Epithelial cell of esophagus (primary cell): ENCODE measurements around the gene CD7.

Experiments
- DNase-seq: peaks from one replicate; pipeline ENCODE4 v3.0.0; 2010; ENCODE audit warnings: low read depth
- H3K4me3 ChIP-seq: 2 replicates; pipeline ENCODE4 v1.5.1; 2011; ENCODE audit warnings: mild to moderate bottlenecking, low read length, control low read depth
- TF ChIP-seq, protein P1 (sequence below): IDR thresholded peaks from 2 replicates; pipeline ENCODE4 v1.5.1; 2011; ENCODE audit warnings: low read depth, mild to moderate bottlenecking, low read length, control low read depth, inconsistent platforms; ENCODE audit not compliant: insufficient read depth; ENCODE audit errors: missing control alignments

The CD7 gene

DNA sequence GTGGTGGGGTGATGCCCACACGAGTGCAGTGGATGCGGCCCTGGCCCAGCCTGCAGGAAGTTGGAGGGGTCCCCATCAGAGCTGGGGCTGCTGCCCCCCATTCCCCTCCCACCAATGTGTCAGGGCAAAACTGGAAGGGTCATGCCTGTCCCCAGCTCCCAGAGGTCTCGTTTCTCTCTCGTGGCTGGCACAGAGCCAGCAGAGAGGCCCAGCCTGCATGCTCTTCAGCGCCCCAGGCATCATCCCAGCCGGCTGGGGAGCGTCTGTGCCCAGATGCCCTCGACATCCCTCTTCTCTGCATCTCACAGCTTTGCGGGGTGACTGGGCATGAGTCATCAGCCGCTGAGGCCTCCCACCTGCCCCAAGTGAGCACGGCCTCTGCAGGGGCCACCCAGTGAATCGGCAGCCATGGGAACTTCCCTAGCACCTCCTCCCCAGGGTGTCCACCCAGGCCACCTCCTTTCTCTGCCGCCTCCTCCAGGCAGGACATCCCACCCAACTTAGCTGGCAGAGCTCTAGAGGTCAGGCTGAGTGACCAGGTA, 34.1 kb downstream of the CD7 start:
- no peak overlapping the region for H3K4me3 ChIP-seq
- DNase-seq: peak; percentile 85
- TF ChIP-seq, protein P1, sequence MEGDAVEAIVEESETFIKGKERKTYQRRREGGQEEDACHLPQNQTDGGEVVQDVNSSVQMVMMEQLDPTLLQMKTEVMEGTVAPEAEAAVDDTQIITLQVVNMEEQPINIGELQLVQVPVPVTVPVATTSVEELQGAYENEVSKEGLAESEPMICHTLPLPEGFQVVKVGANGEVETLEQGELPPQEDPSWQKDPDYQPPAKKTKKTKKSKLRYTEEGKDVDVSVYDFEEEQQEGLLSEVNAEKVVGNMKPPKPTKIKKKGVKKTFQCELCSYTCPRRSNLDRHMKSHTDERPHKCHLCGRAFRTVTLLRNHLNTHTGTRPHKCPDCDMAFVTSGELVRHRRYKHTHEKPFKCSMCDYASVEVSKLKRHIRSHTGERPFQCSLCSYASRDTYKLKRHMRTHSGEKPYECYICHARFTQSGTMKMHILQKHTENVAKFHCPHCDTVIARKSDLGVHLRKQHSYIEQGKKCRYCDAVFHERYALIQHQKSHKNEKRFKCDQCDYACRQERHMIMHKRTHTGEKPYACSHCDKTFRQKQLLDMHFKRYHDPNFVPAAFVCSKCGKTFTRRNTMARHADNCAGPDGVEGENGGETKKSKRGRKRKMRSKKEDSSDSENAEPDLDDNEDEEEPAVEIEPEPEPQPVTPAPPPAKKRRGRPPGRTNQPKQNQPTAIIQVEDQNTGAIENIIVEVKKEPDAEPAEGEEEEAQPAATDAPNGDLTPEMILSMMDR: no peak

DNA sequence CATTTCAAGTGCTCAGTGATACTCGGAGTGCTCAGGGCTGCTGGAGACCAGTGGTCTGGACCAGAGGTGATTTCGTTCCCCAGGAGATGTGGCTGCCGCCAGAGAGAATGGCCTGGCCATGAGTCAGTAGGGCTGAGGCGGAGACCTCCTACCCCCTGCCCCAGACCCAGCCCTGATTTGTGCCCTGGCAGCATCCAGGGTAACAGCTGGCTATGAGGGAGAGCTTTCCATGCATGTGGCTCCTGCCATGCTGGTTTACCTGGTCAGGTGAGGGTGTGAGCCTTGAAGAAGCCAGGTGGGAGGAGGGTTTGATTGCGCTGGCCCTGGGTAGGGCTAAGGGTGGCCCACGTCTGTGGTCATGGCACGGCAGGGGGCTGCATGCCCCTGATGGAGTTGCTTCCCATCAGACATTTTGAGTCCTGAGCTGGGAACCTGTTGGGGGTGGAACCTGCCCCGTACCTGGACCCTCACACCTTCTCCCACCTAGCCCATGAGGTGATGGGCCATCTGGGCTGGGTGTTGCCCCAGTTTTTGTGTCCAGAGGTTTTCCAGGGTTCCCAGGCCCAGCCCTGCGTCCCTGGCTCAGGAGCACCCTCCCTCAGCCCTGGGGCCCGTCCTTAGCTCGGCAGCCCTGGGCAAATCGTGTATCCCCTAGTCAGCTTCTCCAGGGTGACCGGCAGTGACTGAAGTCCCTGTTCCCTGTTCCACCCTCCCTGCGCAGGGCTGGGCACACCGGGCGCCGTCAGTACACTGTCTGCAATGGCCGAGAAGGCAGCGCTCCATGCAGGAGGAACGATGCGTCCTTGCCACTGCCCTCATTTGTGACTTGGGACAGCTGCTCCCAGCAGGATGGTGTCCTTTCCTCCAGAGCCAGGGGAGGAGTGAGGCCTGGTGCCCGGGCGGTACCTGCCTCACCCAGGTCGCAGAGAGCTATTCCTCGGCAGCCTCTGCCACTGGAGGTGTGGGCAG, 34.9 kb downstream of the CD7 start:
- TF ChIP-seq, protein P1: no peak
- DNase-seq: peak; percentile 52
- H3K4me3 ChIP-seq: no peak overlapping the region

DNA sequence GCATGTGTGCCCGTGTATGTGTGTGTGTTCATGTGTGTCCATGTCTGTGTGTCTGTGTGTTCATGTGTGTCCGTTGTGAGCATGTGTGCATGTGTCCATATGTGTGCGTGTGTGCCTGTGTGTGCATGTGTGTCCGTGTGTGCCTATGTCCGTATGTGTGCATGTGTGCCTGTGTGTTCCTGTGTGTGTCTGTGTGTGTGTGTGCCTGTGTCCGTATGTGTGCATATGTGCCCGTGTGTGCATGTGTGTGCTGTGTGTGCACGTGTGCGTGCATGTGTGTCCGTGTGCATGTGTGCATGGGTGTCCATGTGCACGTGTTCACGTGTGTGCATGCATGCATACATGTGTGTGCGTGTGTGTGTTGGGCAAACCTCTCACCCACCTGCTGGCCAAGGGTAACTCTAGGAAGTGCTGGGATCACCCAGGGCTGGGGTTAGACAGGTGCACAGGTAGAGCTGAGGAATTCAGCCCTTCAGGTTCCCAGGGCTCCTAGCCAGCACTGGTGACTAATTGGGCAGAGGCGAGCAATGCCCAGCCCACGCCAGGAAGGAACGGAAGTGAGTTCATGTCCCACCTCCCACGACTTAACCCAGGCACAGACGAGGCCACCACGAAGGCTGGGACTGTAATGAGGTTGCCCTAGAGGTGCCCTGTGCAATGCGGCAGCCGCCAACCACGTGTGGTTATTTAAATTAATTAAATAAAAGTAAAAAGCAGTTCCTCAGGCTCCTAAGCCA, 35.7 kb downstream of the CD7 start:
- DNase-seq: peak; percentile 93

DNA sequence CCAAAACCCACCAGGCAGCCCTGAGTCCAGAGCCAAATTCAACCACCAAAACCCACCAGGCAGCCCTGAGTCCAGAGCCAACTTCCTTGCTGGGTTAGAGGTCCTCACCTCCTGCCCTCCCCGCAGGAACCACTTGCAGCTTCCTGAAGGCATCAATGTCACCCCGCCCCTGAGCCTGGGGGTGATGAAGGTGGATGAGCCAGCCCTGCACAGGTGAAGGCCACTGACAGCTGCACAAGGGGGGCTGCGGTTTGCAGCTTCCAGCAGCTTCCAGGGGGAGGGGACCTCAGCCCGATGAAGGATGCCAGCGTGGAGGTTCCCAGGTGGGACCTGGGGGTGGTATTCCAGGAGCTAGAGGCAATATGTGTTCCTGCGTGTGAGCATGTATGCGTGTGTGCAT, 36.3 kb downstream of the CD7 start:
- no peak for DNase-seq
- TF ChIP-seq, protein P1: no peak
- no peak overlapping the region for H3K4me3 ChIP-seq

More for the DNA sequence above, 35.7 kb downstream of the CD7 start:
- TF ChIP-seq, protein P1: no peak
- no peak overlapping the region for H3K4me3 ChIP-seq

DNA sequence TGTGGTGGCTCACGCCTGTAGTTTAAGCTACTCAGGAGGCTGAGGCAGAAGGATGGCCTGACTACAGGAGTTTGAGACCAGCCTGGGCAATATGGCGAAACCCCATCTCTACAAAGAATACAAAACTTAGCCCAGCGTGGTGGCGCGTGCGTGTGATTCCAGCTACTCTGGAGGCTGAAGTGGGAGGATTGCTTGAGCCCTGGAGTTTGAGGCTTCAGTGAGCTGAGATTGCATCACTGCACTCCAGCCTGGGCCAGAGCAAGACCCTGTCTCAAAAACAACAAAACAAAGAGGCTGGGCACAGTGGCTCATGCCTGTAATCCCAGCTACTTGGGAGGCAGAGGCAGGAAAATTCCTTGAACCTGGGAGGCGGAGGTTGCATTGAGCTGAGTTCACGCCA, 36.9 kb downstream of the CD7 start:
- no peak for DNase-seq
- TF ChIP-seq, protein P1: no peak

DNA sequence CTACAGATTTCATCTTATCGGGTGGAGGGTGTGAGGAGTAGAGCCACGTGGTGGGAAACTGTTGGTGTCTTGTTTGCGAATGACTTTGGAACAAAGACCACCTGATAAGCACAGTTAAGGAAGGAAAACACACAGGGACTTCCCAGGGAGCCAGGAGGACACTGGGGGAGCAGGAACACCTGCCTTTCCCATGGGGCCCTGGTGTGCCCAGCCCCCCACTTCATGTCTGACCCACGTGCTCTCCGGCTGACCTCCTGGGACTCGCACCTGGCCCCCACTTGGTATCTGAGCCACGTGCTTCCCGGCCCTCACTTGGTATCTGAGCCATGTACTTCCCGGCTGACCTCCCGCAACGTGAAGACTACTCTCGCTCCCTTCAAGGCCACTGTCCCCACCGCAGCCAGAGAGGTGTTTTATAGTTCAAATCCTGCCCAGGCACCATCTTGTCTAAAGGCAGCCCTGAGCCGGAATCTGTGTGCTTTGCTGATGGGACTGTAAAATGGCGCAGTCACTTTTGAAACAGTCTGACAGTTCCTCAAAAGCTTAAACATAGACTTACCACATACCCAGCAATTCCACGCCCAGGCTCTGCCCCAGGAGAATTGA, 38.5 kb downstream of the CD7 start:
- H3K4me3 ChIP-seq: no peak overlapping the region
- TF ChIP-seq, protein P1: no peak
- no peak for DNase-seq

More for the DNA sequence above, 36.9 kb downstream of the CD7 start:
- no peak overlapping the region for H3K4me3 ChIP-seq
